HFF-Myc (cell line): Measurements from ENCODE around the gene HADHA.

Source experiments
- DNase-seq: peaks from one replicate; pipeline ENCODE4 v3.0.0-alpha.2; 2011; ENCODE audit warnings: low read depth; ENCODE audit errors: extremely low read depth
- H3K4me3 ChIP-seq: replicated peaks from 2 replicates; pipeline ENCODE4 v1.5.1; 2011; ENCODE audit warnings: low read depth, mild to moderate bottlenecking, control low read depth, low read length
- TF ChIP-seq, protein P1 (sequence below): IDR thresholded peaks from 2 replicates; pipeline ENCODE4 v1.5.1; 2012; ENCODE audit warnings: mild to moderate bottlenecking, low read depth, low read length, control low read depth; ENCODE audit errors: missing control alignments

HADHA gene

DNA sequence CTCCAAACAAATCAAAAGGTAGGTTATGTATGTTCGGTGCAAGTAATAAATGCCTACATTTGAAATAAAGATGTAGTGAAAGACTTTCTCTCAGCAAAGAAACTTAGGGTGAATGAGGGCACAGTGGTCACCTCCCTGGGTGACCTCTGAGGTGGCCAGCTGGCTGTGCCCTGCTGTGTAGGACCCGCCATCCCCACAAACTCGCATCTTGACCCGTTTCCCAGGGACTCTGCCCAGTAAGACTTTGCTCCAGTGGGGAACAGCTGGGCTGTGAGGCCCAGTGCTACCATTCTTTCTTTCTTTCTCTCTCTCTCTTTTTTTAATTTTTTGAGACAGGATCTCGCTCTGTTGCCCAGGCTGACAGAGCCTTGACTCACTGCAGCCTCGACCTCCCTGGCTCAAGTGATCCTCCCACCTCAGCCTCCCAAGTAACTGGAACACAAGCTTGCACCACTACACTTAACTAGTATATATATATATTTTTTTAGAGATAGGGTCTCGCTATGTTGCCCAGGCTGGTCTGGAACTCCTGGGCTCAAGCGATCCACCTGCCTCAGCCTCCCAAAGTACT is 79.7 kb downstream of the HADHA start:
- H3K4me3 ChIP-seq: no peak overlapping the region
- TF ChIP-seq, protein P1, sequence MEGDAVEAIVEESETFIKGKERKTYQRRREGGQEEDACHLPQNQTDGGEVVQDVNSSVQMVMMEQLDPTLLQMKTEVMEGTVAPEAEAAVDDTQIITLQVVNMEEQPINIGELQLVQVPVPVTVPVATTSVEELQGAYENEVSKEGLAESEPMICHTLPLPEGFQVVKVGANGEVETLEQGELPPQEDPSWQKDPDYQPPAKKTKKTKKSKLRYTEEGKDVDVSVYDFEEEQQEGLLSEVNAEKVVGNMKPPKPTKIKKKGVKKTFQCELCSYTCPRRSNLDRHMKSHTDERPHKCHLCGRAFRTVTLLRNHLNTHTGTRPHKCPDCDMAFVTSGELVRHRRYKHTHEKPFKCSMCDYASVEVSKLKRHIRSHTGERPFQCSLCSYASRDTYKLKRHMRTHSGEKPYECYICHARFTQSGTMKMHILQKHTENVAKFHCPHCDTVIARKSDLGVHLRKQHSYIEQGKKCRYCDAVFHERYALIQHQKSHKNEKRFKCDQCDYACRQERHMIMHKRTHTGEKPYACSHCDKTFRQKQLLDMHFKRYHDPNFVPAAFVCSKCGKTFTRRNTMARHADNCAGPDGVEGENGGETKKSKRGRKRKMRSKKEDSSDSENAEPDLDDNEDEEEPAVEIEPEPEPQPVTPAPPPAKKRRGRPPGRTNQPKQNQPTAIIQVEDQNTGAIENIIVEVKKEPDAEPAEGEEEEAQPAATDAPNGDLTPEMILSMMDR: no peak
- no peak for DNase-seq

DNA sequence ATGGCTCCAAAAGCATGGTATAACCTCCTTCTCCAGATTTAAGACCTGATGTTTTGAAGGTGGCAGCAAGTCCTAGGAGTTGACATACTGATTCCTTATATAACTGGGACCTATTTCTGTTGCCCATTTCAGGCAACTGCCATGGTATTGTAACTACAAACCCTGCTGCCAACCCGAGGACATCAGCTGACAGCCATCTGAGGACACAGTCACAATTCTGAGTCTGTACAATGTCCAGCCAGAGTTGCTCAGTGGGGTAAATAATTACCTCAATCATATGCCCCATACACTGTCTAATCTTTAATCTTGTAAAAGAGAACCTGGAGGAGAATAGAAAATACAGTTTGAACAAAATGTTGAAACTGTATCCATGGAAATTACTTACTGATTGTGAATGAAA is 80.2 kb downstream of the HADHA start:
- TF ChIP-seq, protein P1: no peak
- H3K4me3 ChIP-seq: no peak overlapping the region
- no peak for DNase-seq

DNA sequence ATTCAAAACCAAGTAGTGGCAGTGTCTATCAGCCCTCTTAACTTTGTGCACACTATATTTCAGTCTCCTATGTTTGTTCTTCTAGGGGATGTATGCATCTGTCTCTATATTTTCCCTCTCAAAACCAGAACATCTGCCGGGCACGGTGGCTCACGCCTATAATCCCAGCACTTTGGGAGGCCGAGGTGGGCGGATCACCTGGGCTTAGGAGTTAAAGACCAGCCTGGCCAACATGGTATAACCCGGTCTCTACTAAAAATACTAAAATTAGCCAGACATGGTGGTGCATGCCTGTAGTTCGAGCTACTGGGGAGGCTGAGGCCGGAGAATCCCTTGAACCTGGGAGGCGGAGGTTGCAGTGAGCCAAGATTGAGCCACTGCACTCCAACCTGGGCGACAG is 81.5 kb downstream of the HADHA start:
- H3K4me3 ChIP-seq: no peak overlapping the region
- TF ChIP-seq, protein P1: no peak
- no peak for DNase-seq

GRCh38 chr2:26161926-26162325 is 82.5 kb downstream of the HADHA start:
- TF ChIP-seq, protein P1: no peak
- no peak overlapping the region for H3K4me3 ChIP-seq
- DNase-seq: no peak

DNA sequence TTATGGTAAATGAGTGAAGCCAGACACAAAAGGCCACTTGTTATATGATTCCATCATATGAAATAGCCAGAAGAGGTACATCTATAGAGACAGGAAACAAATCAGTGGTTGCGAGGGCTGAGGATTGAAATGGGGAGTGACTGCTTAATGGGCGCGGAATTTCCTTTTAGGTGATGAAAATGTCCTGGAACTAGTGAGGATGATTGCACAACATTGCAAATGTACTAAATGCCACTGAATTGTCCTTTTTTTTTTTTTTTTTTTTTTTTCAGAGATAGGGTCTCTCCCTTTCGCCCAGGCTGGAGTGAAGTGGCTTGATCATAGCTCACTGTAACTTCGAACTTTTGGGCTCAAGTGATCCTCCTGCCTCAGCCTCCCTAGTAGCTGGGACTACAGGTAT is 86.9 kb downstream of the HADHA start:
- TF ChIP-seq, protein P1: no peak
- DNase-seq: no peak
- no peak overlapping the region for H3K4me3 ChIP-seq

DNA sequence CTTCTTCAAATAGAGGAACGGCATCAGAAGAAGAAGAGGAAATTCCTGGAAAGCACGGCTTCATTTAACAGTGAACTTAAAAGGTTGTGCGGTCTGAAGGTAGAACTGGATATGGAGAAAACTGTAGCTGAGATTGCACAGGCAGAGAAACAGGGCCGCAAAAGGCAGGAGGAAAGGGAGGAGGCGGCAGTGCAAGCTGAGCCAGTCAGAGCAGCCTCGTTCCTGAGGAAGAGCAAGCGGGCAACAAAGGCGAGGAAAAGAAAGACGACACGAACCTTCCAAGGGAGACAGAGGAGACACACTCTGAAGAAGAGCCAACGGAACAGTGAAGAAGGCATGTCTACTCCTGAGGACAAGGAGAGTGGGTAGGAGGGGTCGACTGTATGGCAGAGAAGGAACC is 94.2 kb downstream of the HADHA start:
- TF ChIP-seq, protein P1: no peak
- no peak overlapping the region for H3K4me3 ChIP-seq
- no peak for DNase-seq

GRCh38 chr2:26148501-26148900 is 95.9 kb downstream of the HADHA start:
- TF ChIP-seq, protein P1: no peak
- no peak for DNase-seq

More at GRCh38 chr2:26148501-26148900, 95.9 kb downstream of the HADHA start:
- H3K4me3 ChIP-seq: no peak overlapping the region
